NCI-H187 treated with DMSO at 0.1 percent for 48 hours (cell line): Measurements from ENCODE around the gene TTYH1.

Experiments used
- DNase-seq: peaks from one replicate; lab custom pipeline; 2025; lab: John Stamatoyannopoulos, UW

TTYH1 gene

GRCh38 chr19:54392105-54392504 lies 23.2 kb upstream of the TTYH1 start:
- DNase-seq, result no peak

DNA sequence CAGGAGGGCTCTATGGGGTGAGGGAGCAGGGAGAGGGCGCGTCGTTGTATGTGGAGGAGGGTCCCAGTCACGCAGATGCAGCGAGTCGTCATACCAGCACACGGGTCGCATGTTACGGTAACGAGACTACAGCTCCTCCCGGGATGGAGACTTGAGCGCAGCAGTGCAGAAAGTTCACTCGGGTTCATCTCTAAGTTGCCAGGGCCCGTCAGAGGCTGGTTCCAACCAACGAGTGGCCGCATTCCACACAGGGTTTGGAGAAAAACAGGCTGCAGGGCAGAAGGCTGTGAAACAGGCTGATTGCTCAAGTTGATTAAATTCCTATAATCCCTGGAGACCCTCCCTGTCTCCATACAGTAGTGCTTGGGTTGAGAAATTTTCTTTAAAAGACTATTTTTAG lies 21.9 kb upstream of the TTYH1 start:
- no peak for DNase-seq

DNA sequence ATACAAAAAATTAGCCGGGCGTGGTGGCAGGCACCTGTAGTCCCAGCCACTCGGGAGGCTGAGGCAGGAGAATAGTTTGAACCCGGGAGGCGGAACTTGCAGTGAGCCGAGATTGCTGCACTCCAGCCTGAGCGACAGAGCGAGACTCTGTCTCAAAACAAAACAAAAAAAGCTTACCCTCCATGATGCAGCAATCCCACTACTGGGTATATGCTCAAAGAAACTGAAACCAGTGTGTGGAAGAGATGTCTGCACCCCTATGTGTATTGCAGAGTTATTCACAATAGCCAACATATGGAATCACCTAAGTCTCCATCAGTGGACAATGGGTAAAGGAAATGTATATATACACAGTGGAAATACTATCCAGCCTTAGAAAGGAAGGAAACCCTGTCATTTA lies 19.6 kb upstream of the TTYH1 start:
- DNase-seq, result no peak

GRCh38 chr19:54399189-54399588 lies 16.1 kb upstream of the TTYH1 start:
- DNase-seq, result no peak

GRCh38 chr19:54400913-54401312 lies 14.4 kb upstream of the TTYH1 start:
- no peak for DNase-seq

- DNase-seq, result no peak
Measured at GRCh38 chr19:54403054-54403453, 12.2 kb upstream of the TTYH1 start.

DNA sequence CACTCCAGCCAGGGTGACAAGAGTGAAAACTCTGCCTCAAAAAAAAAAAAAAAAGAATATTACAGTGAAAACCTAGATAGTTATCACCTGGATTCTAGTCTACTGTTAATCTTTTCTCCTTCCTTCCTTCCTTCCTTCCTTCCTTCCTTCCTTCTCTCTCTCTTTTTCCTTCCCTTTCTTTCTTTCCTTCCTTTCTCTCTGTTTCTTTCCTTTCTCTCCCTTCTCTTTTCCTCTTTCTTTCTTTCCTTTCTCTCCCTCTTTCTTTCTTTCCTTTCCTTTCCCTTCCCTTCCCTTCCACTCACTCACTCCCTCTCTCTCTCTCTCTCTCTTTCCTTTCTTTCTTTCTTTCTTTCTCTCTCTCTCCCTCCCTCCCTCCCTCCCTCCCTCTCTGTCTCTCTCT lies 9.6 kb upstream of the TTYH1 start:
- no peak for DNase-seq

DNA sequence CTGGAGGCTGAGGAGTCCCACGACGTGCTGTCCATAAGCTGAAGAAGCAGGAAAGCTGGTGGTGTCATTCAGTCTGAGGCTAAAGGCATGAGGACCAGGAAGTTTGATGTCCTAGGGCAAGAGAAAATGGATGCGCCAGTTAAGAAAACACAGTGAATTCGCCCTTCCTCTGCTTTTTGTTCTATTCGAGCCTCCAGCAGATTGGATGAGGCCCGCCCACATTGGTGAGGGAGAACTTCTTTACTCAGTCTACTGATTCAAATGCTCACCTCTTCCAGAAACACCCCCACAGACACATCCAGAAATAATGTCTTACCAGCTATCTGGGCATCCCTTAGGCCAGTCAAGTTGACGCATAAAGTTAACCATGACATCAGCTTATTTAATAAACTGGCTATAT lies 7.5 kb upstream of the TTYH1 start:
- no peak for DNase-seq

DNA sequence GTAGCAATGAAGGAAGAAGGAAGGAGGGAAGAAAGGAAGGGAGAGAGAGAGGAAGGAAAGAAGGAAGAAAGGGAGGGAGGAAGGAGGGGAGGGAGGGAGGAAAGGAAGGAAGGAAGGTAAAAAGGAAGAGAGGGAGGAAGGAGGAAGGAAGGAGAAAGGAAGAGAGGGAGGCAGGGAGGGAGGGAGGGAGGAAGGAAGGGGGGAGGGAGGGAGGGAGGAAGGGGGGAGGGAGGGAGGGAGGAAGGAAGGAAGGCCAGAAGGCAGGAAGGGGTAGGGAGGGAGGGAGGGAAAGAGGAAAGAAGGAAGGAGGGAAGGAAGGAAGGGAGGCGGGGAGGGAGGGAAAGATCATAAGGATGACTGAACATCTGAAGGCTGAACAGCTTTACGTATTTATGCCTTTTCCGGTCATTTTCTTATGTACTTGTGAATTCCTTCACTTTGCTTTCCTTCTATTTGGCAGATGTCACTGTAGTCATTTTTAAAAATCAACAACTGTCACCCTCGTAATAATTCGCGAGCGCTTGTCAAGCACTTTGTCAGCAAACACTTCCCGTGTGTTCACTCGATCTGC lies 6.7 kb upstream of the TTYH1 start:
- no peak for DNase-seq

DNA sequence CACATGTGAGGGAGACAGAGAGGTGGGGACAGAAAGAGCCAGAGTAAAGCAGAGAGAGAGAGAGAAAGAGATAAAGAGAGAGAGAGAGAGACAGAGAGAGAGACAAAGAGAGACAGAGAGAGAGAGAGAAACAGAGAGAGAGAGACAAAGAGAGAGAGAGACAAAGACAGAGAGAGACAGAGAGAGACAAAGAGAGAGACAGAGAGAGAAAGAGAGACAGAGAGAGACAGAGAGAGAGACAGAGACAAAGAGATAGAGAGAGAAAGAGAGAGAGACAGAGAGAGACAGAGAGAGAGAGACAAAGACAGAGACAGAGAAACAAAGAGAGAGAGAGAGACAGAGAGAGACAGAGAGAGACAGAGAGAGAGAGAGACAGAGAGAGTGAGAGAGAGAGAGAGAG lies 4.2 kb upstream of the TTYH1 start:
- DNase-seq, result no peak

DNA sequence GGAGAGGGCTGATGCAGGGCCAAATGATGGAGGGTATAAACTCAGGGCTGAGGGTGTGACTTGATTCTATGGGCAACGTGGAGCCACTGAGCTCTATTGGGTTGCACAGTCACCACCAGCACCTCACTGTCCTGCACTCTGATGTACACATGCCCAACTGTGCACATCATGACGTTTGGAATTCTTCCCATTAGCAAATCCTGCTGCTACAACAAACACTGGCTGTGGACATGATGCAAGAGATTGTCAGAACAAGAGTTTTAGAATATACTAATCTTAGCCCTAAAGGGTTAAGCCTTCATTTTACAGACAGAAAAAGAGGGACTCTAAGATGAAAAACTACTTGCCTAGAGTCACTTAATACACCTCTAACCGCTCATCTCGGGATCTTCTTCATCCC lies 2.4 kb upstream of the TTYH1 start:
- no peak for DNase-seq

- DNase-seq, result no peak
Measured at GRCh38 chr19:54414156-54414555, 1.1 kb upstream of the TTYH1 start.

DNA sequence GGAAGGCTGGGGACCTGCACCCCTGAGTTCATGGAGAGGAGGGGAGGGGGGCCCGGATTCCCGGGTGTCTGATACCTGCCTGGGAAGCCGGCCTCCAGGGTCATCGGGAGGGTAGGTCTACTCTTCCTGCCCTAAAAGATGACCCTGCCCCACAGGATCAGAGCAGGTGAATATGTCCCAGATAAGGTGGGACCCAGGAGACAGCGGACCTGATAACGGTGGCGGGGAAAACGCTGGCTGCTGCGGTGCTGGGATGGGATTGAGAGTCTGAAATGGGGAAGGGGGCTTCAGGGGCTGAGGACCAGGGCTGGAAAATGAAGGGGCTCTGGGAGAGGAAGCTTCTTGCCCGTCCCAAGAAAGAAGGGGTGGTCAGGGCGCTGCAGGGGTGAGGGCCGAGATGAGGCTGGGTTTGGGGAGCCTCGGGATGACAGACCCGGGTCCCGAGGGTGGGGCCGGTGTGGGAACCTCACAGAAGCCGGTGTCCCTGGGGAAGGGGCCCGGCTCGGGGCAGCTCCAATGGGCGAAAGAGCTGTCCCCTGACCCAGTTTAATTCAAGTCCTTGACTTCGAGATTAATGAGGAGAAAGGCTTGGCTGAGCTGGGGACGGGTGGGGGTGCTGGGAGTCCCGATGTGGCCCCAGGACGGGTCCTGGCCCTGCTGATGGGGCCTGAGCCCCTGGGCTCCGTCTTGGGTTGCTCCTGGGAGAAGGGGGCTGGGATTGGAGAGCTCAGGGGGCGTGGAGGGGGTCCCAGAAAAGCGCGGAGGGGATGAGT lies 823 bp downstream of the TTYH1 start:
- no peak for DNase-seq

- no peak for DNase-seq
Measured at GRCh38 chr19:54416695-54417491, 1.6 kb downstream of the TTYH1 start.

DNA sequence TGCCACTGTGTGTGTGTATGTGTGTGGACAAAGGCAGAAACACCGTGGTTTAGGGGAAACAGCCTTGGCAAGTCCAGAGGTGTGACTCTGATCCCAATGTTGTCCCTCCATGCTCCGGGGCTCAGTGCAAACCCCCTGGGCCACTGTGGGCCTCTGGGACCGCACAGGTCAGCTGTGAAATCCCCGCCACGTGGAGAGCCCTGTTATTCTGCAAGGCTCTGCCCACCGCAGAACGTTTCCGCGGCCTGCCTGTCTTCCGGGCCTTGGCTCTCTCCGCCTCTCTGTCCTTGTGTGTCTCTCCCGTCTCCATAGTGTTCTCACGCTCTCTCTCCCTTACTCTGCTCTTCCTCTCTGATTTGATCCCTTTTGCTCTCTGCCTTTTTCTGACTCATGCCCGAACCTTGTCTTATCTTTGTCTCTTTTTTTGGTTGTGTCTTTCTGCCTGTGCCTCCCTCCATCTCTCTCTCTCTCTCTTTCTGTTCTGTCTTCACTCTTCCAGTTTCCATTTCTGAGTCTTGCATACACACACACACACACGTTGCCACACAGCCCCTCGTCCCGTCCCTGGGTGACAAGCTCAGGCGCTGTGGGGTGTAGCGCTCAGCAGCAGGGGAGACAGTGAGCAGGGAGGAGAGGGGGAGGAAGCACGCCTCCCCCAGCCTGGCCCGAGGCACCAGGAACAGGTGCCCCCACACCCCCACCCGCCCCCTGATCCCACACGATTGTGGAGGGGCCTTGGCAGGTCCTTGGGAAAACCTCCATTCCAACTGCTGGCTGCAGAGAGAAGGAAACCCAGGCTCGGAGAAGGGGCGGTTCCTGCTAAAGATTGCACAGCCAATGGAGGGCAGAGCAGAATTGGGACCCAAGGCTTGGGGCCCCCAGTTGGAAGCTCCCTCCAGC lies 3.0 kb downstream of the TTYH1 start:
- no peak for DNase-seq

DNA sequence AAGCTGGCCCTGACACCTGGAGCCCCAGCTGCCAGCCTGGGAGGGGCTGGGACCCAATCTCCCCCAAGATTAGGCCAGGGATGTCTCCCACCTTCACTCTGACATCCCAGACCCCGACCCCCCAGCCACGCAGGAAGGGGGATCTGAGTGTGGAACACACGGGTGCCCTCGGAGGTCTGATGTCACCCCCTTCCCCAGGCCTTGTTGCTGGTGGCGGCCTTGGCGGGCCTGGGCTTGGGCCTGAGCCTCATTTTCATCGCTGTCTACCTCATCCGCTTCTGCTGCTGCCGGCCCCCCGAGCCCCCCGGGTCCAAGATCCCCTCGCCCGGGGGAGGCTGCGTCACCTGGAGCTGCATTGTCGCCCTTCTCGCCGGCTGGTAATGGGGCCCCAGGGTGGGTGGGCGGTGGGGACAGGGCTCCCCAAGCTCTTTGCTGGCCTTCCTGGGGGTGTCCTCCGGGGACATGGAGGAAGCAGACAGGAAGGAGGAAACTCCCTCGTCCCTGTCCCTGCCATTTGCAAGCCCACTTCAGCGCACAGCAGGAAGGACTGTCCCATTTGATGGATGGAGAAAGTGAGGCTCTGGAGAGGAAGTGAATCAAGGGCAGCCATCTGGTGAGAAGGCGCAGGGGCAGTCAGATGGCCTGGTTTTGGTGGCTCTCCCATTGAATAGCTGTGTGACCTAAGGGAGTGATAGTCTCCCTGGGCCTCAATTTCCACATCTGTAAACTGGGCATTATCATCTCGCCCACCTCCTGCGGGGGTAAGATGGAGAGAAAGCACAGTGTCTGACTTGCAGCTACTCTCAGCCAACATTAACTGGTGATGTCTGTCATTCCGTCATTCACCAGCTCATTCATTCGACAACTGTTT lies 3.9 kb downstream of the TTYH1 start:
- no peak for DNase-seq

DNA sequence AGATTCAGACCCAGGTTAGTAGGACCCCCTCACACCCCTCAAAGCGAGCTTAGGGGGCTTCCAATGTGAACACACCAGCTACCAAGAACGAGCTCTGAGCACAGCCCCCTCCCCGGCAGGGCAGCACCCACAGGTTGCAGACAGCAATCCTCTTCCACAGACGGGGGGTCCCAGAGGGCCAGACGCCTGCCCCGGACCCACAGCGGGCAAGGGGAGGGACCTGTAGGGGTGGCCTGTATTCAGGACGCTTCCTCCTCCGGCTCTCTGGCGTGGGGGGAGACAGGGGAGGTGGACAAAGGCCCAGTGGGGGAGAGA lies 4.8 kb downstream of the TTYH1 start:
- no peak for DNase-seq

DNA sequence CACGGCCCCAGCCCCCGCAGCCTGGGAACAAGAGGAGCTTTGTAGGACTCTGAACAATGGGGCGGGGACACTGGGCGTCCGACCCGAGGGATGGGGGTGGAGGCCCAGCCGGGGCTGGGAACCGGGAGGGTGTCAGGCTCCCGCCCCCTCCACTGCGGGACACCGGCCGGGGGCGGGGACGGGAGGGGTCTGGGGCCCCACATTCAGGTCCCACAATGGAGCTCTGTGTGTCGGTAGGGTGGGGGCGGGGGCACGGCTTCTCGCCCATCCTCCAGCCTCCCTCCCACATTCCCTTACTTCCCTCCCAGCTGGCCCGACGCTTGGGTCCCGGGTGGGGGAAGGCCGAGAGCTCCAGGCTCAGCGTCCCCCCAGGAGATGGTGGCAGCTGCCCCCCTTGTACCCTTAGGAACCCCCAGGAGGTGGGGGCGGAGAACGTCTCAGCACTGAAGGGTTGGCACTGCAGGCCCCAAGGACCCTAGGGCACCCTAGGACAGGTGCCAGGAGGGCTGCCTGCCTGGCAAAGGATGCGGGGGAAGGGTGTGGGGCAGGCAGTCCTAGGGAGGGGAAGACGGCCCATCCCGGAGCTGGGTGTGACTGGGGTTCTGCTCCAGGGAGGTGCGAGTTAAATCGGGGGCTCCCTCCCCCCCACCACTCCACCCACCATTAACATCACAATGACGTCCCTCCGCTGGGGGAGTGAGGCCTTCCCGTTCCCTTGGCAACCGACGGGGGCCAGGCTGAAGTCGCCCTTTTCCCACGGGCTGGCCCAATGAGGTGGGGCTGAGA lies 5.3 kb downstream of the TTYH1 start:
- no peak for DNase-seq

DNA sequence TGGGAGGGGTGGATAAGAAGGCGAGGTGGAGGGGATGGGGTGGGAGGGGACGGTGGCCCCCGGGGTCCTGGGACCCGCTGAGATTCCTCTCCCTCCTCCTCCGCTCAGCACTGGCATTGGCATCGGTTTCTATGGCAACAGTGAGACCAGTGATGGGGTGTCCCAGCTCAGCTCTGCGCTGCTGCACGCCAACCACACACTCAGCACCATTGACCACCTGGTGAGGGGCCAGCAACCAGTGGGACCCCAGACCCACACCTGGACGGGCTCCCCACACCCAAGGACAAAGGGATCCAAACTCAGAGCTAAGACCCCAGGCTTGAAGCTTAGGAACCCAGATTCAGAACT lies 5.9 kb downstream of the TTYH1 start:
- DNase-seq, result no peak

DNA sequence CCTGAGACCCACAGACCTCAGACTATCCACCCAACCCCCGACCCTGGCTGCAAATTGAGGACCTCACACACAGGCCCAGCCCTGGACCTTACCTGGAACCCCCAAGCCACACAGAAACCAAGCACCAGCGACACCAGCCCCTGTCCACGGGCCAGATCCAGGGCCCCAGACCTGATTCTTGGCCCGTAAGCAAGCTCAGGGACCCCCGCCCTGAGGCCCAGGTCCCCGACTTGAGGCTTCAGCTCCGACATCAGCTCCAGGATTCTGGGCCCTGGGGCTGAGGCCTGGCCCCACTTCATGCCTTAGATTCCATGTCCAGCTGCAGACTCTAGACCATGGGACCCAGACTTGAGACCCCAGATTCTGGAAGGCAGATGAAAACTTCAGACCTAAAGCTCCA lies 6.3 kb downstream of the TTYH1 start:
- DNase-seq, result no peak

DNA sequence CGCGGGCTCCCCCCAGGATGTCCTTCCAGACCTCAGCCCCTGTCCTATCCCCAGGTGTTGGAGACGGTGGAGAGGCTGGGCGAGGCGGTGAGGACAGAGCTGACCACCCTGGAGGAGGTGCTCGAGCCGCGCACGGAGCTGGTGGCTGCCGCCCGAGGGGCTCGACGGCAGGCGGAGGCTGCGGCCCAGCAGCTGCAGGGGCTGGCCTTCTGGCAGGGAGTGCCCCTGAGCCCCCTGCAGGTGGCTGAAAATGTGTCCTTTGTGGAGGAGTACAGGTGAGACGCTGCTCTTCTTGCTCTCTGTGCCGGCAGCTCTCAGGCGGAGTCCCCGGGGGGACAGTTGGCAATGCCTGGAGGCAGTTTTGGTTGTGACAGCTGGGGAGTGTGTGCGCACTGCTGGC lies 6.9 kb downstream of the TTYH1 start:
- DNase-seq, result no peak
